Measurements from ENCODE around the gene TIAM2. TPM values are rescaled to one million over a fixed set of nuclear protein-coding genes. Genes with fewer than 3 reads are reported as not detected.

Gene TIAM2
- total RNA-seq, 1 donor from 2014 or later, result 18.1 TPM

GRCh38 chr6:155173488-155173887, 178.4 kb downstream of the TIAM2 start:
- Mint-ChIP-seq H3K4me1 (peaks cover 16% of the 10 kb centered on the region), H3K27ac (no peak overlapping the region), H3K36me3 (no peaks in the 10 kb centered on the region), H3K27me3 (ENCODE audit: low read depth) (no peaks in the 10 kb centered on the region), H3K9me3 (no peaks in the 10 kb centered on the region), H3K4me3 (no peak overlapping the region)
- TF ChIP-seq, protein P1, sequence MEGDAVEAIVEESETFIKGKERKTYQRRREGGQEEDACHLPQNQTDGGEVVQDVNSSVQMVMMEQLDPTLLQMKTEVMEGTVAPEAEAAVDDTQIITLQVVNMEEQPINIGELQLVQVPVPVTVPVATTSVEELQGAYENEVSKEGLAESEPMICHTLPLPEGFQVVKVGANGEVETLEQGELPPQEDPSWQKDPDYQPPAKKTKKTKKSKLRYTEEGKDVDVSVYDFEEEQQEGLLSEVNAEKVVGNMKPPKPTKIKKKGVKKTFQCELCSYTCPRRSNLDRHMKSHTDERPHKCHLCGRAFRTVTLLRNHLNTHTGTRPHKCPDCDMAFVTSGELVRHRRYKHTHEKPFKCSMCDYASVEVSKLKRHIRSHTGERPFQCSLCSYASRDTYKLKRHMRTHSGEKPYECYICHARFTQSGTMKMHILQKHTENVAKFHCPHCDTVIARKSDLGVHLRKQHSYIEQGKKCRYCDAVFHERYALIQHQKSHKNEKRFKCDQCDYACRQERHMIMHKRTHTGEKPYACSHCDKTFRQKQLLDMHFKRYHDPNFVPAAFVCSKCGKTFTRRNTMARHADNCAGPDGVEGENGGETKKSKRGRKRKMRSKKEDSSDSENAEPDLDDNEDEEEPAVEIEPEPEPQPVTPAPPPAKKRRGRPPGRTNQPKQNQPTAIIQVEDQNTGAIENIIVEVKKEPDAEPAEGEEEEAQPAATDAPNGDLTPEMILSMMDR (IDR thresholded peaks at IDR 0.05; ENCODE audit: unreplicated experiment), result no peak
- DNase-seq (ENCODE audit: low spot score in 2 of 2, unreplicated experiment in 2 of 2), result no peak

DNA sequence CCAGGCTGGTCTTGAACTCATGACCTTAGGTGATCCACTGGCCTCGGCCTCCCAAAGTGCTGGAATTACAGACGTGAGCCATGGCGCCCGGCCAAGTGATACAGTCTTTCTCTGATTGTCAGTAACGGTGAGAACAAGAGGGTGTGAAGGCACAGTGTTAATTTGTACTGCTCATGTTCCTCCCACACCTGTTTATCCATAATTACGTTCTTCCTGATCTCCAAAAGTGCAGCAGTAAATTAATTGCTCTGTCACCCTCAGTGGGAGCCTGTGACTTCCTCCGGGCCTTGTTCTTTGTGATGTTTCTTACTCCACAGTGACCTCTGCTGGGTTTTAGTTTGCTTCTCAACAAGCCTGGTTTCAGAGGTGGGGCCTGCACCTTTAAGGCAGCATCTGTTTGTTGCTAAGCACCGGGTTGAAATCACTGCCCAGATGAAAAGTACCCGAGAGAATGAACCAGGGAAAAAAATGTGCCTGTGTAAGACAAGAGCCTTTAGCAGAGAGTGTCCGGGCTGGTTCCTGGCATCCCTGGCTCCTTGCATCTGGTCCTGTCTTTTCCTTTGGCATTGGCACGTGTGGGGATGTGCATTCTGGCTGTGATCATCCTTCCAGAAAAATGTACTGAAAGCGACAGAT, 179.6 kb downstream of the TIAM2 start:
- TF ChIP-seq, protein P1 (IDR thresholded peaks at IDR 0.05; ENCODE audit: unreplicated experiment), result no peak
- no peak overlapping the region for H3K27ac Mint-ChIP-seq
- H3K36me3 Mint-ChIP-seq, result no peaks in the 10 kb centered on the region
- H3K4me1 Mint-ChIP-seq, result peaks cover 16% of the 10 kb centered on the region
- peak in 1 of 2 experiments; percentile 53 for DNase-seq (ENCODE audit: low spot score in 2 of 2, unreplicated experiment in 2 of 2)
- no peaks in the 10 kb centered on the region for H3K9me3 Mint-ChIP-seq
- H3K27me3 Mint-ChIP-seq (ENCODE audit: low read depth), result no peaks in the 10 kb centered on the region
- no peak overlapping the region for H3K4me3 Mint-ChIP-seq

DNA sequence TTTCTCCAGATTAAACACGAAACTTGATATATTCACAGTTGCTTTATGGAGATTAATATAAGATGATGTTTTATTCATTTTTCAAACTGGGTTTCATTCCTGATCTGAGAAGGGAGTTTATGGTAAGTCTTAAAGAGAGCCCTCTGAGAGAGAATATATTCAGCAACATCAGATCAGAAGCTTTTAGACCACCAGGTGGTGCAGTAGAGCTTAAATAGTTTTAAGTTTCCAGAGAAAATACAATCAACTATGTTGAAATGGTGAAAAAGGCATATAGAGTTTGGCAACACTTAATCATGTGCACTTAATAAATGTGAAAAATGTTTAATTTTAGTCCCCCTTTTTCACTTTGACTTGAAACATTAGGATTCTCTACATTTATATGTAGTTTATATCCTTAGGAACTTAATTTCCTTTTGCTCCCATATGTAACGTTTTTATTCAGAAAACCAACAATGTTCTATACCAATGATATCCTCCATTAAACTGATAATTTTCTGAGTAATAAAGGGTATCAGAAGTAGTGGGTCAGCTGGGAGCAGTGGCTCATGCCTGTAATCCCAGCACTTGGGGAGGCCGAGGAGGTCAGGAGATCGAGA, 182.3 kb downstream of the TIAM2 start:
- Mint-ChIP-seq H3K4me1 (peaks cover 3% of the 10 kb centered on the region), H3K36me3 (no peaks in the 10 kb centered on the region), H3K27me3 (ENCODE audit: low read depth) (no peaks in the 10 kb centered on the region), H3K9me3 (no peaks in the 10 kb centered on the region), H3K4me3 (no peak overlapping the region), H3K27ac (no peak overlapping the region)
- TF ChIP-seq, protein P1 (IDR thresholded peaks at IDR 0.05; ENCODE audit: unreplicated experiment), result peak; percentile 67
- DNase-seq (ENCODE audit: low spot score in 2 of 2, unreplicated experiment in 2 of 2), result no peak

- peaks cover 17% of the 10 kb centered on the region for H3K4me1 Mint-ChIP-seq
- no peak overlapping the region for H3K4me3 Mint-ChIP-seq
- H3K9me3 Mint-ChIP-seq, result no peaks in the 10 kb centered on the region
- no peaks in the 10 kb centered on the region for H3K36me3 Mint-ChIP-seq
- no peaks in the 10 kb centered on the region for H3K27me3 Mint-ChIP-seq (ENCODE audit: low read depth)
- H3K27ac Mint-ChIP-seq, result no peak overlapping the region
- DNase-seq (ENCODE audit: low spot score in 2 of 2, unreplicated experiment in 2 of 2), result no peak
- TF ChIP-seq, protein P1 (IDR thresholded peaks at IDR 0.05; ENCODE audit: unreplicated experiment), result no peak
Observed at GRCh38 chr6:155181498-155181897, 186.4 kb downstream of the TIAM2 start.

DNA sequence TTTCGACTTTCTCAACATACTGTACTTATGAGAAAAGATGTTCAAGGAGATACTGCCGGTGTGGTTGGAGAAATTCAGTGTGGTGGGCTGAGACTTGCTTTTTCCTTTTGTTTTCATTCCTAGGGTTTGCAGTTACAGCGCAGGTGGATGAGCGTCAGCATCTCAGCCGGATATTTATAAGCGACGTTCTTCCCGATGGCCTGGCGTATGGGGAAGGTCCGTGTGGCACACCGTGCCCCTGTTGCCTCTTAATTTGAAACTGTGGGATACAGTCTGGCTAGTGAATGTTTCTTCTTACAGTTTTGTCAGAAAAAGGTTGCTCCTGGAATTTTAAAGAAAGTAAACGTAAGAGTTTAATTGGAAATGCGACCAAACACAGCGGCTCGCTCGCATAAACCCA, 187.0 kb downstream of the TIAM2 start:
- Mint-ChIP-seq H3K4me3 (no peak overlapping the region), H3K9me3 (no peaks in the 10 kb centered on the region), H3K36me3 (no peaks in the 10 kb centered on the region), H3K4me1 (peaks cover 19% of the 10 kb centered on the region), H3K27ac (no peak overlapping the region), H3K27me3 (ENCODE audit: low read depth) (no peaks in the 10 kb centered on the region)
- TF ChIP-seq, protein P1 (IDR thresholded peaks at IDR 0.05; ENCODE audit: unreplicated experiment), result no peak
- DNase-seq (ENCODE audit: low spot score in 2 of 2, unreplicated experiment in 2 of 2), result no peak

All from mesothelial cell of epicardium (in vitro differentiated cells).